ENCODE data around the gene RACK1.

RACK1 gene

GRCh38 chr5:181224390-181225229 lies 19.1 kb downstream of the RACK1 start:
- no peaks in the 10 kb centered on the region for H4K20me1 ChIP-seq (ENCODE audit: insufficient read depth, low read length)
- H3F3A ChIP-seq (ENCODE audit: insufficient read depth, low read length): peaks cover 36% of the 10 kb centered on the region
- peaks cover 16% of the 10 kb centered on the region for H3K79me2 ChIP-seq (ENCODE audit: low read length)
- H3K4me1 ChIP-seq (ENCODE audit: low read length): peaks cover 16% of the 10 kb centered on the region
- H3K4me3 ChIP-seq (ENCODE audit: low read length): peak overlapping the region; percentile 90
- no peaks in the 10 kb centered on the region for H3K27me3 ChIP-seq (replicated peaks; ENCODE audit: insufficient read depth, low read length)
- no peak overlapping the region for H3K27ac ChIP-seq (ENCODE audit: low read length)
- no peaks in the 10 kb centered on the region for H3K9me3 ChIP-seq (replicated peaks; ENCODE audit: insufficient read depth, low read length)
- no peaks in the 10 kb centered on the region for H3K9me2 ChIP-seq (replicated peaks; ENCODE audit: insufficient read depth, low read length)
- no peaks in the 10 kb centered on the region for H3K36me3 ChIP-seq (replicated peaks; ENCODE audit: insufficient read depth, low read length)
- no peak for DNase-seq
- H3K4me2 ChIP-seq (ENCODE audit: low read depth, low read length): peak overlapping the region; percentile 98
- no peak overlapping the region; the same call in 1 of the 2 replicates for H3K9ac ChIP-seq (ENCODE audit: low read length)
- no peak for TF ChIP-seq EZH2 (optimal IDR thresholded peaks at IDR 0.05; ENCODE audit: low read depth, low read length)
- no peak for TF ChIP-seq EZH2phosphoT487 (IDR thresholded peaks at IDR 0.05; ENCODE audit: low read length)
- no peak for TF ChIP-seq CTCF (IDR thresholded peaks at IDR 0.05; ENCODE audit: low read length)
- peak overlapping the region; percentile 81 for H2AFZ ChIP-seq (ENCODE audit: low read length)

GRCh38 chr5:181223729-181224389 lies 19.8 kb downstream of the RACK1 start:
- Histone ChIP-seq H3K4me2 (ENCODE audit: low read depth, low read length) (peak overlapping the region; percentile 98), H3K27me3 (replicated peaks; ENCODE audit: insufficient read depth, low read length) (no peaks in the 10 kb centered on the region), H3K36me3 (replicated peaks; ENCODE audit: insufficient read depth, low read length) (no peaks in the 10 kb centered on the region), H3K4me1 (ENCODE audit: low read length) (peaks cover 16% of the 10 kb centered on the region), H4K20me1 (ENCODE audit: insufficient read depth, low read length) (no peaks in the 10 kb centered on the region), H3K4me3 (ENCODE audit: low read length) (peak overlapping the region; percentile 90), H3F3A (ENCODE audit: insufficient read depth, low read length) (peaks cover 42% of the 10 kb centered on the region), H3K9me3 (replicated peaks; ENCODE audit: insufficient read depth, low read length) (no peaks in the 10 kb centered on the region), H3K9me2 (replicated peaks; ENCODE audit: insufficient read depth, low read length) (no peaks in the 10 kb centered on the region), H3K27ac (ENCODE audit: low read length) (peak overlapping the region; percentile 97), H3K79me2 (ENCODE audit: low read length) (peaks cover 16% of the 10 kb centered on the region), H3K9ac (ENCODE audit: low read length) (peak overlapping the region; percentile 84), H2AFZ (ENCODE audit: low read length) (peak overlapping the region; percentile 81)
- TF ChIP-seq EZH2phosphoT487 (IDR thresholded peaks at IDR 0.05; ENCODE audit: low read length) (no peak), EZH2 (optimal IDR thresholded peaks at IDR 0.05; ENCODE audit: low read depth, low read length) (no peak), CTCF (IDR thresholded peaks at IDR 0.05; ENCODE audit: low read length) (no peak)
- no peak for DNase-seq

- peak within 1 kb of the TSS; percentile 97 for H3K27ac ChIP-seq (ENCODE audit: low read length)
- DNase-seq: peak; percentile 99
Observed at GRCh38 chr5:181223058-181223728, 20.5 kb downstream of the RACK1 start, which contains the start of gene TRIM41. Gene TRIM41 (plus strand): TSS chr5:181223281. CDS start chr5:181224000, 719 bp downstream.

More at GRCh38 chr5:181223058-181223728, 20.5 kb downstream of the RACK1 start, which contains the start of gene TRIM41:
- 0 out of 2 replicates have a peak, but pooled peaks have one; percentile 12 for TF ChIP-seq CTCF (IDR thresholded peaks at IDR 0.05; ENCODE audit: low read length)
- TF ChIP-seq EZH2phosphoT487 (IDR thresholded peaks at IDR 0.05; ENCODE audit: low read length): no peak
- no peaks in the 10 kb centered on the region for H3K9me2 ChIP-seq (replicated peaks; ENCODE audit: insufficient read depth, low read length)
- no peaks in the 10 kb centered on the region for H3K27me3 ChIP-seq (replicated peaks; ENCODE audit: insufficient read depth, low read length)
- peak within 1 kb of the TSS; percentile 84 for H3K9ac ChIP-seq (ENCODE audit: low read length)
- H3K4me2 ChIP-seq (ENCODE audit: low read depth, low read length): peak within 1 kb of the TSS; percentile 98
- H4K20me1 ChIP-seq (ENCODE audit: insufficient read depth, low read length): no peaks in the 10 kb centered on the region
- no peaks in the 10 kb centered on the region for H3K9me3 ChIP-seq (replicated peaks; ENCODE audit: insufficient read depth, low read length)
- no peaks in the 10 kb centered on the region for H3K36me3 ChIP-seq (replicated peaks; ENCODE audit: insufficient read depth, low read length)
- H3K79me2 ChIP-seq (ENCODE audit: low read length): peaks cover 16% of the 10 kb centered on the region
- peak within 1 kb of the TSS; percentile 90 for H3K4me3 ChIP-seq (ENCODE audit: low read length)
- H2AFZ ChIP-seq (ENCODE audit: low read length): peak within 1 kb of the TSS; percentile 81
- H3K4me1 ChIP-seq (ENCODE audit: low read length): peaks cover 16% of the 10 kb centered on the region
- peaks cover 48% of the 10 kb centered on the region for H3F3A ChIP-seq (ENCODE audit: insufficient read depth, low read length)

Measured in MM.1S (cell line).